ENCODE data around the gene ZNF700.
"Not testable (repeated sequence)": the region's sequence is repeated elsewhere in the genome, so short reads cannot be mapped to it uniquely, and the experiment has no call there.

Gene ZNF700

GRCh38 chr19:11941361-11941887 is 16.5 kb downstream of the ZNF700 start:
- not testable (repeated sequence) for DNase-seq

- DNase-seq, result no peak
Measured at GRCh38 chr19:11942008-11942842, 17.3 kb downstream of the ZNF700 start.

GRCh38 chr19:11942843-11943108 is 17.9 kb downstream of the ZNF700 start:
- no peak for DNase-seq

GRCh38 chr19:11944656-11945055 is 19.7 kb downstream of the ZNF700 start:
- DNase-seq, result no peak

GRCh38 chr19:11948646-11949045 is 23.7 kb downstream of the ZNF700 start:
- DNase-seq, result no peak

GRCh38 chr19:11949201-11949600 is 24.3 kb downstream of the ZNF700 start:
- no peak for DNase-seq

- not testable (repeated sequence) for DNase-seq
Measured at GRCh38 chr19:11949614-11950080, 24.7 kb downstream of the ZNF700 start.

GRCh38 chr19:11950312-11950711 is 25.4 kb downstream of the ZNF700 start:
- no peak for DNase-seq

- DNase-seq, result peak; percentile 76 to 79
Measured at GRCh38 chr19:11963566-11964355, 38.9 kb downstream of the ZNF700 start.

GRCh38 chr19:11964496-11964857 is 39.6 kb downstream of the ZNF700 start:
- no peak for DNase-seq

GRCh38 chr19:11964858-11965645 is 40.1 kb downstream of the ZNF700 start, which contains the start of gene ZNF763:
Gene ZNF763, plus strand, starts transcription at chr19:11965040. Its CDS starts 169 bp downstream, at chr19:11965209.
- peak; percentile 92 for DNase-seq

- no peak for DNase-seq
Measured at GRCh38 chr19:11970174-11970573, 45.3 kb downstream of the ZNF700 start.

GRCh38 chr19:11971041-11971440 is 46.1 kb downstream of the ZNF700 start:
- DNase-seq, result no peak

- DNase-seq, result no peak
Measured at GRCh38 chr19:11973019-11973810, 48.3 kb downstream of the ZNF700 start.

- no peak for DNase-seq
Measured at GRCh38 chr19:11978492-11979100, 53.7 kb downstream of the ZNF700 start.

GRCh38 chr19:11979527-11979926 is 54.6 kb downstream of the ZNF700 start:
- DNase-seq, result no peak

GRCh38 chr19:11982526-11982925 is 57.6 kb downstream of the ZNF700 start:
- no peak for DNase-seq

- DNase-seq, result peak in 1 of 2 donors; percentile 28
Measured at GRCh38 chr19:11984986-11985385, 60.1 kb downstream of the ZNF700 start.

- DNase-seq, result no peak
Measured at GRCh38 chr19:11986754-11987153, 61.8 kb downstream of the ZNF700 start.

GRCh38 chr19:11987405-11988281 is 62.7 kb downstream of the ZNF700 start:
- peak; percentile 90 to 91 for DNase-seq

- no peak for DNase-seq
Measured at GRCh38 chr19:11989112-11989456, 64.2 kb downstream of the ZNF700 start.
